Measurements from ENCODE around the gene JAG1. TPM values are rescaled to one million over a fixed set of nuclear protein-coding genes. Genes with fewer than 3 reads are reported as not detected.

Gene JAG1
- total RNA-seq, 1 donor from 2014 or later = 1.3 TPM

GRCh38 chr20:10683537-10683936 lies 9.7 kb upstream of the JAG1 start:
- H3K36me3 Mint-ChIP-seq (ENCODE audit: low read depth) = no peaks in the 10 kb centered on the region
- intact Hi-C loops (cut with micrococcal nuclease) = no loop called here
- no peak for DNase-seq (ENCODE audit: low spot score)
- no peak overlapping the region for H3K27ac Mint-ChIP-seq
- no peaks in the 10 kb centered on the region for H3K9me3 Mint-ChIP-seq
- no peaks in the 10 kb centered on the region for H3K4me1 Mint-ChIP-seq (ENCODE audit: low read depth)
- H3K27me3 Mint-ChIP-seq (ENCODE audit: insufficient read depth) = peaks cover 20% of the 10 kb centered on the region
- H3K4me3 Mint-ChIP-seq = no peak overlapping the region

GRCh38 chr20:10682939-10683338 lies 9.1 kb upstream of the JAG1 start:
- Mint-ChIP-seq H3K4me1 (ENCODE audit: low read depth) (no peaks in the 10 kb centered on the region), H3K27ac (no peak overlapping the region), H3K4me3 (no peak overlapping the region), H3K9me3 (no peaks in the 10 kb centered on the region), H3K27me3 (ENCODE audit: insufficient read depth) (peaks cover 22% of the 10 kb centered on the region), H3K36me3 (ENCODE audit: low read depth) (no peaks in the 10 kb centered on the region)
- DNase-seq (ENCODE audit: low spot score) = no peak
- intact Hi-C loops (cut with micrococcal nuclease) = no loop called here

- intact Hi-C loops (cut with micrococcal nuclease) = no loop called here
- Mint-ChIP-seq H3K27me3 (ENCODE audit: insufficient read depth) (peaks cover 35% of the 10 kb centered on the region), H3K9me3 (no peaks in the 10 kb centered on the region)
Measured at GRCh38 chr20:10681494-10681893, 7.7 kb upstream of the JAG1 start.

GRCh38 chr20:10680571-10680970 lies 6.8 kb upstream of the JAG1 start:
- H3K9me3 Mint-ChIP-seq = no peaks in the 10 kb centered on the region
- no peak for DNase-seq (ENCODE audit: low spot score)
- H3K36me3 Mint-ChIP-seq (ENCODE audit: low read depth) = no peaks in the 10 kb centered on the region
- no peaks in the 10 kb centered on the region for H3K4me1 Mint-ChIP-seq (ENCODE audit: low read depth)
- no peak overlapping the region for H3K4me3 Mint-ChIP-seq
- intact Hi-C loops (cut with micrococcal nuclease) = no loop called here
- H3K27ac Mint-ChIP-seq = no peak overlapping the region
- H3K27me3 Mint-ChIP-seq (ENCODE audit: insufficient read depth) = peaks cover 42% of the 10 kb centered on the region

More at GRCh38 chr20:10681494-10681893, 7.7 kb upstream of the JAG1 start:
- Mint-ChIP-seq H3K36me3 (ENCODE audit: low read depth) (no peaks in the 10 kb centered on the region), H3K4me3 (no peak overlapping the region), H3K27ac (no peak overlapping the region), H3K4me1 (ENCODE audit: low read depth) (no peaks in the 10 kb centered on the region)
- no peak for DNase-seq (ENCODE audit: low spot score)

- no peak for DNase-seq (ENCODE audit: low spot score)
- Mint-ChIP-seq H3K27ac (no peak overlapping the region), H3K9me3 (no peaks in the 10 kb centered on the region), H3K4me1 (ENCODE audit: low read depth) (peaks cover 7% of the 10 kb centered on the region), H3K36me3 (ENCODE audit: low read depth) (no peaks in the 10 kb centered on the region), H3K4me3 (no peak overlapping the region), H3K27me3 (ENCODE audit: insufficient read depth) (peaks cover 49% of the 10 kb centered on the region)
- intact Hi-C loops (cut with micrococcal nuclease) = loop anchor here (10.0 kb wide), 1 partner anchor 704 kb away; no protein-coding TSS in a partner anchor
Measured at GRCh38 chr20:10679269-10679668, 5.5 kb upstream of the JAG1 start.

GRCh38 chr20:10676518-10676917 lies 2.7 kb upstream of the JAG1 start:
- intact Hi-C loops (cut with micrococcal nuclease) = loop anchor here (10.0 kb wide), 1 partner anchor 702 kb away; no protein-coding TSS in a partner anchor
- Mint-ChIP-seq H3K4me3 (no peak overlapping the region), H3K27me3 (ENCODE audit: insufficient read depth) (peaks cover 59% of the 10 kb centered on the region), H3K4me1 (ENCODE audit: low read depth) (peaks cover 22% of the 10 kb centered on the region), H3K36me3 (ENCODE audit: low read depth) (peaks cover 2% of the 10 kb centered on the region), H3K27ac (no peak overlapping the region), H3K9me3 (no peaks in the 10 kb centered on the region)
- DNase-seq (ENCODE audit: low spot score) = no peak

- Mint-ChIP-seq H3K9me3 (no peaks in the 10 kb centered on the region), H3K4me3 (peak overlapping the region; percentile 61), H3K27ac (peak overlapping the region; percentile 5), H3K36me3 (ENCODE audit: low read depth) (peaks cover 2% of the 10 kb centered on the region), H3K27me3 (ENCODE audit: insufficient read depth) (peaks cover 58% of the 10 kb centered on the region), H3K4me1 (ENCODE audit: low read depth) (peaks cover 26% of the 10 kb centered on the region)
- no peak for DNase-seq (ENCODE audit: low spot score)
- intact Hi-C loops (cut with micrococcal nuclease) = loop anchor here (2.0 to 10.0 kb wide), 2 partner anchors 165 to 701 kb away; no protein-coding TSS in a partner anchor
Measured at GRCh38 chr20:10675450-10675848, 1.6 kb upstream of the JAG1 start.

GRCh38 chr20:10674684-10675449 lies 1.1 kb upstream of the JAG1 start:
- DNase-seq (ENCODE audit: low spot score) = peak; percentile 22
- Mint-ChIP-seq H3K9me3 (no peaks in the 10 kb centered on the region), H3K4me1 (ENCODE audit: low read depth) (peaks cover 26% of the 10 kb centered on the region), H3K27ac (peak overlapping the region; percentile 5), H3K36me3 (ENCODE audit: low read depth) (peaks cover 2% of the 10 kb centered on the region), H3K4me3 (peak overlapping the region; percentile 61), H3K27me3 (ENCODE audit: insufficient read depth) (peaks cover 59% of the 10 kb centered on the region)
- intact Hi-C loops (cut with micrococcal nuclease) = loop anchor here (1.0 to 10.0 kb wide), 5 partner anchors 122 to 1217 kb away; partner anchors contain the start of gene MKKS

- Mint-ChIP-seq H3K27ac (peak overlapping the region; percentile 92), H3K27me3 (ENCODE audit: insufficient read depth) (peaks cover 64% of the 10 kb centered on the region), H3K36me3 (ENCODE audit: low read depth) (peaks cover 2% of the 10 kb centered on the region), H3K9me3 (no peaks in the 10 kb centered on the region), H3K4me1 (ENCODE audit: low read depth) (peaks cover 26% of the 10 kb centered on the region), H3K4me3 (peak overlapping the region; percentile 89)
- intact Hi-C loops (cut with micrococcal nuclease) = loop anchor here (1.0 to 10.0 kb wide), 4 partner anchors 70 to 1219 kb away; no protein-coding TSS in a partner anchor
- DNase-seq (ENCODE audit: low spot score) = peak; percentile 5
Measured at GRCh38 chr20:10673176-10673841, 490 bp downstream of the JAG1 start.

GRCh38 chr20:10672624-10673127 lies 1.1 kb downstream of the JAG1 start:
- peak; percentile 44 for DNase-seq (ENCODE audit: low spot score)
- peaks cover 26% of the 10 kb centered on the region for H3K4me1 Mint-ChIP-seq (ENCODE audit: low read depth)
- peaks cover 67% of the 10 kb centered on the region for H3K27me3 Mint-ChIP-seq (ENCODE audit: insufficient read depth)
- H3K9me3 Mint-ChIP-seq = no peaks in the 10 kb centered on the region
- H3K27ac Mint-ChIP-seq = peak overlapping the region; percentile 76
- peak overlapping the region; percentile 82 for H3K4me3 Mint-ChIP-seq
- H3K36me3 Mint-ChIP-seq (ENCODE audit: low read depth) = peaks cover 2% of the 10 kb centered on the region
- intact Hi-C loops (cut with micrococcal nuclease) = loop anchor here (1.0 to 10.0 kb wide), 6 partner anchors 69 to 1220 kb away; no protein-coding TSS in a partner anchor

- DNase-seq (ENCODE audit: low spot score) = peak; percentile 1
- Mint-ChIP-seq H3K9me3 (no peaks in the 10 kb centered on the region), H3K27me3 (ENCODE audit: insufficient read depth) (peaks cover 64% of the 10 kb centered on the region), H3K4me1 (ENCODE audit: low read depth) (peaks cover 26% of the 10 kb centered on the region), H3K36me3 (ENCODE audit: low read depth) (peaks cover 2% of the 10 kb centered on the region), H3K4me3 (peak overlapping the region; percentile 82), H3K27ac (peak overlapping the region; percentile 76)
- intact Hi-C loops (cut with micrococcal nuclease) = loop anchor here (1.0 to 10.0 kb wide), 5 partner anchors 73 to 1220 kb away; no protein-coding TSS in a partner anchor
Measured at GRCh38 chr20:10671919-10672623, 1.7 kb downstream of the JAG1 start.

GRCh38 chr20:10671221-10671918 lies 2.4 kb downstream of the JAG1 start:
- Mint-ChIP-seq H3K4me1 (ENCODE audit: low read depth) (peaks cover 26% of the 10 kb centered on the region), H3K4me3 (peak overlapping the region; percentile 13), H3K36me3 (ENCODE audit: low read depth) (peaks cover 2% of the 10 kb centered on the region), H3K27me3 (ENCODE audit: insufficient read depth) (peaks cover 57% of the 10 kb centered on the region), H3K27ac (no peak overlapping the region), H3K9me3 (no peaks in the 10 kb centered on the region)
- intact Hi-C loops (cut with micrococcal nuclease) = loop anchor here (5.0 to 10.0 kb wide), 2 partner anchors 697 to 1221 kb away; no protein-coding TSS in a partner anchor
- DNase-seq (ENCODE audit: low spot score) = peak; percentile 2

Measured in activated T-helper 1 cell treated with anti-CD3 and anti-CD28 coated beads, Interleukin-12 subunit alpha, Interleukin-12 subunit beta, Interleukin-2, Interleukin-4 antibody, amounts not matched to agents 30 ng/mL and 10 ng/mL and 1 ng/mL, durations not matched to agents 14 hours and 24 hours and 36 hours (primary cell).